ENCODE measurements around the gene COL27A1.

The COL27A1 gene

DNA sequence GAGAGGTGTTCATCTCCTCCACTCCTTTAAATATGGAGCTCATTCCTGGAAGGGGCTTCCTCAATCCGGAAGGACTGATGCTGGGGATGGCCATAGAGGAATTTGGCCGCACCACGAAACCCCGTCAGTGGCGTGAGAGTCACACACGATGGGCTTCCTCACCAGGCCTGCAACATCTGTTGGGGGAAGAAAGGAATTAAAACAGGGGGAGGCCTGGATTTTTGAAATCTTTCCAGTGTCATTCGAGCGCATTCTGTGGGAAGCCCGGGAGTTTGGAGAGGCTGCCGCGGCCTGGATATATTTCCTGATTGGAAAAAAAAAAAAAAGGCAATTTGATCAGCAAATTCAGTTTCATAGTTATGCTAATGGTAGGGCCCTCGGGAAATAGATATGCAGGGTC is 91.2 kb downstream of the COL27A1 start:
- H3K9me3 ChIP-seq (ENCODE audit: low read length), result no peaks in the 10 kb centered on the region
- H4K20me1 ChIP-seq (ENCODE audit: insufficient read depth, low read length), result no peaks in the 10 kb centered on the region
- no peak overlapping the region for H3K4me3 ChIP-seq (ENCODE audit: low read depth, low read length, poor library complexity, severe bottlenecking)
- H3K27ac ChIP-seq (ENCODE audit: low read depth, low read length, poor library complexity, severe bottlenecking), result no peak overlapping the region
- no peaks in the 10 kb centered on the region for H3K27me3 ChIP-seq (ENCODE audit: insufficient read depth, low read length)
- no peak overlapping the region for H3K9ac ChIP-seq (ENCODE audit: low read length)
- no peaks in the 10 kb centered on the region for H3F3A ChIP-seq (ENCODE audit: insufficient read depth, low read length)
- H3K36me3 ChIP-seq (ENCODE audit: insufficient read depth, low read length), result no peaks in the 10 kb centered on the region
- H2AFZ ChIP-seq (ENCODE audit: low read length), result no peak overlapping the region
- H3K4me1 ChIP-seq (ENCODE audit: insufficient read depth, low read length, severe bottlenecking), result no peaks in the 10 kb centered on the region
- no peaks in the 10 kb centered on the region for H3K79me2 ChIP-seq (ENCODE audit: insufficient read depth, low read length)
- H3K9me2 ChIP-seq (ENCODE audit: low read depth, low read length), result no peaks in the 10 kb centered on the region
- TF ChIP-seq, protein P1, sequence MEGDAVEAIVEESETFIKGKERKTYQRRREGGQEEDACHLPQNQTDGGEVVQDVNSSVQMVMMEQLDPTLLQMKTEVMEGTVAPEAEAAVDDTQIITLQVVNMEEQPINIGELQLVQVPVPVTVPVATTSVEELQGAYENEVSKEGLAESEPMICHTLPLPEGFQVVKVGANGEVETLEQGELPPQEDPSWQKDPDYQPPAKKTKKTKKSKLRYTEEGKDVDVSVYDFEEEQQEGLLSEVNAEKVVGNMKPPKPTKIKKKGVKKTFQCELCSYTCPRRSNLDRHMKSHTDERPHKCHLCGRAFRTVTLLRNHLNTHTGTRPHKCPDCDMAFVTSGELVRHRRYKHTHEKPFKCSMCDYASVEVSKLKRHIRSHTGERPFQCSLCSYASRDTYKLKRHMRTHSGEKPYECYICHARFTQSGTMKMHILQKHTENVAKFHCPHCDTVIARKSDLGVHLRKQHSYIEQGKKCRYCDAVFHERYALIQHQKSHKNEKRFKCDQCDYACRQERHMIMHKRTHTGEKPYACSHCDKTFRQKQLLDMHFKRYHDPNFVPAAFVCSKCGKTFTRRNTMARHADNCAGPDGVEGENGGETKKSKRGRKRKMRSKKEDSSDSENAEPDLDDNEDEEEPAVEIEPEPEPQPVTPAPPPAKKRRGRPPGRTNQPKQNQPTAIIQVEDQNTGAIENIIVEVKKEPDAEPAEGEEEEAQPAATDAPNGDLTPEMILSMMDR (IDR thresholded peaks at IDR 0.05; ENCODE audit: low read length), result no peak
- no peak for TF ChIP-seq EZH2 (IDR thresholded peaks at IDR 0.05; ENCODE audit: borderline replicate concordance, low read length)
- H3K4me2 ChIP-seq (ENCODE audit: low read length), result no peak overlapping the region

DNA sequence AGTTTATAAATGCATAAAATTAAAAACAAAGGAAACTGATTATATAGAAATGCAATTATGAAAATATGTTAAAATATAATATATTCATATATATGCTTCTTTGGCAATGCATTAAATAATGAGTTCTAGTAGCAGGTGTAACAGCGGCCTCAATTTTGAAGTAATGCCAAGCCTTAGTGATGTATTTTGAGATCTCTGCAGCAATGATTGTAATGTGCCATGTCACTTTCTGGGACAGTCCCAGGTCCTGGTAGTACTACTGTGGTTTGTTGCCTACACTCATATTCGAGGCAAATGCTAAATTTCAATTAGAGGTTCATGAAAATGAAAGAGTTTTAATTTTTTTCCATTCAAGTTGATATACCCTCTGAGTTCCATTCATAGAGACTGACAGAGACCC is 91.7 kb downstream of the COL27A1 start:
- H3K4me1 ChIP-seq (ENCODE audit: insufficient read depth, low read length, severe bottlenecking), result no peaks in the 10 kb centered on the region
- H2AFZ ChIP-seq (ENCODE audit: low read length), result no peak overlapping the region
- H3K4me3 ChIP-seq (ENCODE audit: low read depth, low read length, poor library complexity, severe bottlenecking), result no peak overlapping the region
- H3K9me3 ChIP-seq (ENCODE audit: low read length), result no peaks in the 10 kb centered on the region
- TF ChIP-seq, protein P1 (IDR thresholded peaks at IDR 0.05; ENCODE audit: low read length), result no peak
- TF ChIP-seq EZH2 (IDR thresholded peaks at IDR 0.05; ENCODE audit: borderline replicate concordance, low read length), result no peak
- no peaks in the 10 kb centered on the region for H3K79me2 ChIP-seq (ENCODE audit: insufficient read depth, low read length)
- no peaks in the 10 kb centered on the region for H4K20me1 ChIP-seq (ENCODE audit: insufficient read depth, low read length)
- H3K4me2 ChIP-seq (ENCODE audit: low read length), result no peak overlapping the region
- no peaks in the 10 kb centered on the region for H3F3A ChIP-seq (ENCODE audit: insufficient read depth, low read length)
- H3K36me3 ChIP-seq (ENCODE audit: insufficient read depth, low read length), result no peaks in the 10 kb centered on the region
- no peaks in the 10 kb centered on the region for H3K9me2 ChIP-seq (ENCODE audit: low read depth, low read length)
- H3K27ac ChIP-seq (ENCODE audit: low read depth, low read length, poor library complexity, severe bottlenecking), result no peak overlapping the region
- H3K9ac ChIP-seq (ENCODE audit: low read length), result no peak overlapping the region
- H3K27me3 ChIP-seq (ENCODE audit: insufficient read depth, low read length), result 0 out of 2 replicates have a peak, but pooled peaks cover under 1% of the 10 kb centered on the region

DNA sequence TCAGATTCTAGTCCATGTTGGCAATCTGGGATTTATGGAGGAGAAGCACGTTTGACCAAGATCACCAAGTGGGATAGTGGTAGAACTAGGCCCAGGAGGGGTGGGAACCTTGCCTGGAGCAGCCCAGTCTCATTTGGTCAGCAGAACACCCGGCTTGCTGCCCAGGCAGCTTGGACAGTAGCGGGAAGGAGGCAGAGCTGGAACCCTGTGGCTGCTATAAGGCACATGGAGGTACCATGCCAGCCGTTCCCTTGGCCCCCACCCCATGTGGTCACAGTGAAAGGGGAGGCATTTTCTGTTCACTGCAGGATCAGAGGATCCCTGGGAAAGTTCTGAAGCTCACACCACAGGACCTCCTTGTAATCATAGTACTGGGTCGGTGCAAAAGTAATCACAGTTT is 92.2 kb downstream of the COL27A1 start:
- H3K27ac ChIP-seq (ENCODE audit: low read depth, low read length, poor library complexity, severe bottlenecking), result no peak overlapping the region
- H2AFZ ChIP-seq (ENCODE audit: low read length), result no peak overlapping the region
- H3K4me3 ChIP-seq (ENCODE audit: low read depth, low read length, poor library complexity, severe bottlenecking), result no peak overlapping the region
- no peaks in the 10 kb centered on the region for H3K9me2 ChIP-seq (ENCODE audit: low read depth, low read length)
- no peaks in the 10 kb centered on the region for H3K4me1 ChIP-seq (ENCODE audit: insufficient read depth, low read length, severe bottlenecking)
- no peaks in the 10 kb centered on the region for H3K79me2 ChIP-seq (ENCODE audit: insufficient read depth, low read length)
- no peaks in the 10 kb centered on the region for H3F3A ChIP-seq (ENCODE audit: insufficient read depth, low read length)
- H3K4me2 ChIP-seq (ENCODE audit: low read length), result no peak overlapping the region
- no peaks in the 10 kb centered on the region for H4K20me1 ChIP-seq (ENCODE audit: insufficient read depth, low read length)
- no peak for TF ChIP-seq EZH2 (IDR thresholded peaks at IDR 0.05; ENCODE audit: borderline replicate concordance, low read length)
- TF ChIP-seq, protein P1 (IDR thresholded peaks at IDR 0.05; ENCODE audit: low read length), result no peak
- no peaks in the 10 kb centered on the region for H3K9me3 ChIP-seq (ENCODE audit: low read length)
- H3K36me3 ChIP-seq (ENCODE audit: insufficient read depth, low read length), result no peaks in the 10 kb centered on the region
- H3K27me3 ChIP-seq (ENCODE audit: insufficient read depth, low read length), result 0 out of 2 replicates have a peak, but pooled peaks cover 3% of the 10 kb centered on the region
- no peak overlapping the region for H3K9ac ChIP-seq (ENCODE audit: low read length)

Measured in OCI-LY1 (cell line).